Liver (tissue), 3 donors: ENCODE data around the gene ARHGAP36.

Source experiments
- CTCF ChIP-seq: fragments of 150-350 bp; IDR thresholded peaks from 2 replicates; pipeline ENCODE4 v1.5.1; 2017; ENCODE audit warnings: improper control_type of control experiment, low read depth, low read length; ENCODE audit not compliant: missing input control
- EGR1 ChIP-seq, 2 donors: IDR thresholded peaks; 2 replicates each; pipeline ENCODE4 v1.6.1; 2016 to 2018; ENCODE audit warnings: antibody characterized with exemption in 2 of 2, low read depth in 2 of 2
- HNF4A ChIP-seq, 2 donors: conservative IDR thresholded peaks; 2 replicates each; pipeline ENCODE4 v1.6.1; 2016; ENCODE audit warnings: antibody characterized with exemption in 2 of 2, mild to moderate bottlenecking in 2 of 2
- MAX ChIP-seq: IDR thresholded peaks from 2 replicates; pipeline ENCODE4 v1.6.1; 2016; ENCODE audit warnings: antibody characterized with exemption
- RAD21 ChIP-seq, 2 donors: IDR thresholded peaks; 2 replicates each; pipeline ENCODE4 v1.6.1; 2016; ENCODE audit warnings: antibody characterized with exemption in 2 of 2, mild to moderate bottlenecking in 2 of 2
- REST ChIP-seq: IDR thresholded peaks from 2 replicates; pipeline ENCODE4 v1.6.1; 2016; ENCODE audit warnings: antibody characterized with exemption, mild to moderate bottlenecking
- RXRA ChIP-seq, 2 donors: IDR thresholded peaks; 2 replicates each; pipeline ENCODE4 v1.6.1; 2017 to 2018; ENCODE audit warnings: antibody characterized with exemption in 2 of 2, mild to moderate bottlenecking in 1 of 2
- SP1 ChIP-seq: IDR thresholded peaks from 2 replicates; pipeline ENCODE4 v1.6.1; 2018; ENCODE audit warnings: antibody characterized with exemption, mild to moderate bottlenecking
- donor health status: healthy.
- donor health status: healthy.

GRCh38 chrX:131047180-131047579, 11.0 kb upstream of the ARHGAP36 start:
- TF ChIP-seq RXRA (IDR thresholded peaks at IDR 0.05) (no peak), CTCF (no peak), MAX (no peak), SP1 (no peak), REST (no peak), RAD21 (IDR thresholded peaks at IDR 0.05) (no peak), EGR1 (IDR thresholded peaks at IDR 0.05; ENCODE audit: low read depth in 2 of 2) (no peak), HNF4A (conservative IDR thresholded peaks at IDR 0.05) (no peak)
